ENCODE data around the gene UBL3.

Gene UBL3

DNA sequence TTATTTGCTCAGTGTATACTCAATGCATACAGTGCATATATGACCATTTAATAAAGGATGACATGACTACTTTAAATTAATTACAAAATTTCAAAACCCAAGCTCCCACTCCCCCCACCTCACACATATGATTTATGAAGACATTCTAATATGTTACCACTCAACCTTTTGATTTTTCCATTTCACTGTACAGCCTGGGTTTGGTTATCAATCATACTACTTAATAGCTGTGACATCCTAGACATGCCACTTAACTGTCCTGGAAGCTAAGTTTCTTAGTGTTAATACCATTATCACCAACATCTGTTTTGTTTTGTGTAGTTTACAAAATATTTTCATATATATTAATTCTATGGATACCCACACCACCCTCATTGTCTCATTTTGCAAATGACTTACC, 42.2 kb downstream of the UBL3 start:
- no peak for DNase-seq (ENCODE audit: low spot score)

DNA sequence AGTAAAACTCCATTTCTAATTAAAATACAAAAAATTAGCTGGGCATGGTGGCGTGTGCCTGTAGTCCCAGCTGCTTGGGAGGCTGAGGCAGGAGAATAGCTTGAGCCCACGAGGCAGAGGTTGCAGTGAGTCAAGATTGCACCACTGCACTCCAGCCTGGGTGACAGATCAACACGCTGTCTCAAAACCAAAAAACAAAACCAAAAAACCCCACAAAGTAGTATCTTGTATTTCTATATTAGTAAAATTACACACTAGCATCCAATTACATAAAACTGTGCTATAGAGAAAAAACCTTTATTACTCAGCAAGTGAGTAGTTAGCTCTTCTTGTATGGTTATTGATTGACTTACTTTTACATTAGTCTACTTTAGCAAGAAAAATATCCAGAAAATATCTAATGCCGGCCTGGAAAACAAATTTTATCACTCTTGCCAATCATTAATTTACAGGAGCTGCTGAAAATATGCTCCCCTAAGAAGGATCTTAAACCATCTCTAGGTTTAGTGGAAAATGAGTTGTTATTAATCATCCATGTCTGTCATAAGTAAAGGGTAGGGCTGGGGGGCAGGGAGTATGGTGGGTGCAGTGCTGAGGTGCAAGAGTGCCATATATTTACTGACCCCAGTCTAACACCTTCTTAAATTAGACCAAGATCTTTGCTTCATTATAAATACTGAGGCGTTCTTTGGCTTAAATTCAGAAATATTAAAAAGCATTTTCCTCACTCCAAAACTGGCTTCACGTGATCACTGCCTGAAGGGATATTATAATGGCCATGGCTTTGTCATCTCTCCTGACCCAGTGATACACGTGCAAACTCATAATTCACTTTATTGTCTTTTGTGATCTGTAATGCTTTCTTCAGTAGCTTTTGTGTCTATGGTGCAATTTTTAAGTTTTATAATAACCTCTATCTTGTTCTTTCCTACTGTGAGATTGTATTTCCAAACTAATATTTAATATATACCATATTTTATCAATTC, 44.1 kb downstream of the UBL3 start:
- no peak for DNase-seq (ENCODE audit: low spot score)

DNA sequence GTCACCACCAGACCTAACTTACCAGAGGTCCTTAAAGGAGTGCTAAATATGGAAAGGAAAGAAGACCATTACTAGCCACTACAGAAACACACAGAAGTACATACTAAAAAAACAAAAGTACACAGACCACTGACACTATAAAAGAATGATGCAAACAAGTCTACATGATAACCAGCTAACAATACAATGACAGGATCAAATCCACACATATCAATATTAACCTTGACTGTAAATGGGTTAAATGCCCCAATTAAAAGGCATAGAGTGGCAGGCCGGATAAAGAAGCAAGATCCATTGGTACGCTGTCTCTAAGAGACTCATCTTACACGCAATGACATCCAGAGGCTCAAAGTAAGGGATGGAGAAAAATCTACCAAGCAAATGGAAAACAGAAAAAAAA, 47.2 kb downstream of the UBL3 start:
- no peak for DNase-seq (ENCODE audit: low spot score)

DNA sequence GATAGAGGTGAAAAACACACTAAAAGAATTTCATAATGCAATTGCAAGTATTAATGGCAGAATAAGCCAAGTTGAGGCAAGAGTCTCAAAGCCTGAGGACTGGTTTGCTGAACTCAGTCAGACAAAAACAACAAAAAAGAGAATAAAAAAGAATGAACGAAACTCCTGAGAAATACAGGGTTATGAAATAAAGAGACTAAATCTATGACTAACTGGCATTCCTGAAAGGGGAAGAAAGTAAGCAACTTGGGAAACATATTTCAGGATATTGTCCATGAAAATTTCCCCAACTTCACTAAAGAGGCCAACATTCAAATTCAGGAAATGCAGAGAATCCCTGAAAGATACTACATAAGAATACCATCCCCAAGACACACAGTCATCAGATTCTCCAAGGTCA, 47.8 kb downstream of the UBL3 start:
- DNase-seq (ENCODE audit: low spot score): peak; percentile 36

DNA sequence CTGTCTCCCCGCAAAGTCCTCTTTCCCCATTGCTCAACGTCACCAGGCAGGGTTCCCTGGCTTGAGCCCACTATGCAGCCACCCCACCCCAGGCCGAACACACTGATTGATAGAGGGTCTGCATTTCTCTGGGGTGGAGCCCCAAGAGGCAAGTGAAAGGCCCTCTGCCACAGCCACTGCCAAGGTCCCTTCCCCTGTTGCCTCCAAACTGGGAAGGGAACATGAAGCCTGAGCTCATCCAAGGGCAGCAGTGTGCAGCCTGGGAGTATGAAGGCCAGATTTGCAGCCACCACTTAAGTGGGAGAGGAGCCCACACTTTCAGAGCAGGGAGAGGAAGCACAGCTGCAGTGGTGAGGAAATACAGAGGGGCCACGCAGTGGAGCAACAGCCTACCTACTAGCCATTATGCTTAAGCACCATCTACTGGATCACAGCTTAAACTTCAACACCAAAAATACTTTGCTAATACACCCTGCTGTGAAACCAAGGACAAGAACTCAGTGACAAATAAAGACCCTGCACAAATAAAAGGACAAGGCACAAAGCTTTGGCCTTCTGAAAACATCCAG, 48.6 kb downstream of the UBL3 start:
- DNase-seq (ENCODE audit: low spot score): no peak

DNA sequence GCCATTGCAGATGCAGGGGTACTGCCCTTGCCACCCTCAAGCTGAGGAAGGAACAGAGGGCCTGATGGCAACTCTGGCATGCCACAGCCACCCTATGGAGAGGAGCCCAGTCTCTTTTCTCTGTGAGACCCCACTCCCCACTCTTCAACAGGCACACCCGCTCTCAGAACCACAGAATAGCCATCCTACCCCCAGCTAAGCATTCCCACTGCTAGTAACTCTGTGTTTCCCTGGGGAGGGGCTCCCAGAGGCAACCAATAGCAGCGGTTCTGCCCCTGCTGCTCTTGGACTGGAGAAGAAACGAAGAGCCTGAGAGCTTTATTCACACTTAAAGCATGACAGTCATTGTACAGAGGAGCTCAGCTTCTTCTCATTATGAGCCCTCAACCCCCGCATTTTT, 49.3 kb downstream of the UBL3 start:
- DNase-seq (ENCODE audit: low spot score): no peak

DNA sequence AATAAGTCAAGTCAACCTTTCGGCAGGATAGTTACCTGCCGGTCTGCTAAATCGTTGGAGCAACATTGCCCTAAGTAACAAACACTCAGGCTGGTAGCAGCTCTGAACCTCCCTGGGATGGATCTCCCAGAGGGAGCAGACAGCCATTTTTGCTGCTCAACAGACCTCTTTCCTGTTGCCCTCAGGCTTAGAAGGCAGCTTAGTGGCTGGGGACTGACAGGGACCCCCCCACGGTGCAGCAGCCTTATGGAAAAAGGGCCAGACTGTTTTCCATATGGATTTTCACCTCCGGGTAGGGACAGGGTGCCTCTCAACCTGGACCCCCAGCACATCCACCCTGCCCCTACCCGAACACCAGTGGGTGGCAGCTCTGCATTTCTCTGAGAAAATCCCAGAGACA, 49.7 kb downstream of the UBL3 start:
- DNase-seq (ENCODE audit: low spot score): no peak

DNA sequence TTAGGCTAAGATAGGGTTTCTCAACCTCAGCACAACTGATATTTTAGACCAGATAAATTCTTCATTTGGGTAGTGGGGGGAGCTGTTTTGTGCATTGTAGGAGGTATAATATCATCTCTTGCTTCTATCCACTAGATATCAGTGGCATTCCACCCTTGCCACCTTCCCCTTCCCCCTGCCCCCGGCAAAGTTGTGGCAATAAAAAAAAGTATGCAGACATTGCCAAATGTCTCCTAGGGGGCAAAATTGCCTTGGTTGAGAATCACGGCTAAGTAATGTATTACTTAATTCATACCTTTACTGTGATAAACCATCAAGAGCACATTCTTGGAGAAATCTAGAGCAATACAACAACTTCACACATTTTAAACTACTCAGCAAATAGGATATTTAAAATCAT, 51.4 kb downstream of the UBL3 start:
- DNase-seq (ENCODE audit: low spot score): no peak

DNA sequence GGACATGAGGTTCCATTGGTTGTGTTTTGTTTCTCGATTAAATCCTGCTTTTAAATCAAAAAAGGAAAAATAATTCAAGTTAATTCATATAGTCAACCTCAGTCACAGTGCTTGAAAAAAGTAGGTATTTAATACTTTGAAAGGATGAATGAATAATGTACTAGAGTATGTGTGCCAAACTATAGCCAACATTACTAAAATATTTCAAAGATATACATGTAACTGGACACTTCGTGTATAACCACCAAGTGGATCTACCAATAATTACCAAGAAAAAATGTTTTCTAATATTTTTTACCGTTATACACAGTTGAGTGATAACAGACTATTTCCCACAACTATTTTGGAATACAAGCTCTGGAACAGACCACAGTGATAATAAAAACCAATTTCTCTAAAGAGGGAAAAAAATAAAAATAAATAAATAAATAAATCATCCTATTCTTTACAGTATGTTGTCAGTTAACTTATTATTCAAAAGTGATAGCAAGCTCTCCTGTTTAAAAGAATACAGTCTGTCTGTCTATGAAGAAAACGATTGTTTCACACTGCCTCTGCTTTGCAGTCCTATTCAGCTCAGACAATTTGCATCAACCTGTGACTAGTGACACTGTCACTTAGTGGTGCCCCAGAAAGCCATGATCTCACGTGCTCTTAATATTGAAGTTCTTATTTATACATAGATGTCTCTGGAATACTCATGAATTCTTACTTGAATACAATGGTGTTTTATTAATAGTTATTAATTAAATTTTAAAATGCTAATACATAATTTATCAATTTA, 58.2 kb downstream of the UBL3 start:
- no peak for DNase-seq (ENCODE audit: low spot score)

DNA sequence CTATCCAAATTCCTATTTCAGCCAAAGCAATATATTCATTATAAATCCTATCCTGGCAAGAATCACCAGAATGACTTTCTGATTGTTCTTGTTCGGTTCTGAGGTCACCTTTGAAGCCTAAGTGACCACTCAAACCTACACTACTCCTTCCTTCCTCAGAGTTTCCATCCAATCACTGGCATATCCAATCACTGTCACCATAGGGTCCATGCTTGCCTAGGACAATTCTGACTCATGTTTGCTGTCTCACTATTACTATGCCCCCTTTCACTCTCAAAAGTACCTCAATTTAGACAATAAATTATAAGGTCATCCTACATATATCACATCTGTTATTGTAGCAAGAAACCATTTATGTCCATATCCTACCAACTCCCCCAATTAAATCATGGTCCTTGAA, 58.9 kb downstream of the UBL3 start:
- DNase-seq (ENCODE audit: low spot score): no peak

DNA sequence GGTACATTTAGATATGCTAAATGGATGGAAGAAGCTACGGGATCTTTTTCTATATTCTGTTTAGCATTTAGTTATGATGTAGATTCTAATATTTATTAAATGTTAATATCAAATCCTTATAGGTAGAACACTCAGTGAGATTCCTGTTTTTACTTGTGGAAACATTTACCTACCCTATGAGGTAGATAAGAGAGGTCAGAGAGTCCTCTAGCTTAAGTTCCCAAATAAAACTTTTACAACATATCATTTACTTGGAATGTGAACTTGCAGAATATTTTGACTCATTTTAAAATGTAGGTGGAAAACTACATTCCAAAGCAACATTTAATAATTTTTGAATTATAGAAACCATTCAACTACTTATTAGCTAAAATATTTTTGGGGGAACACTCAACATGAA, 63.7 kb downstream of the UBL3 start:
- DNase-seq (ENCODE audit: low spot score): no peak

DNA sequence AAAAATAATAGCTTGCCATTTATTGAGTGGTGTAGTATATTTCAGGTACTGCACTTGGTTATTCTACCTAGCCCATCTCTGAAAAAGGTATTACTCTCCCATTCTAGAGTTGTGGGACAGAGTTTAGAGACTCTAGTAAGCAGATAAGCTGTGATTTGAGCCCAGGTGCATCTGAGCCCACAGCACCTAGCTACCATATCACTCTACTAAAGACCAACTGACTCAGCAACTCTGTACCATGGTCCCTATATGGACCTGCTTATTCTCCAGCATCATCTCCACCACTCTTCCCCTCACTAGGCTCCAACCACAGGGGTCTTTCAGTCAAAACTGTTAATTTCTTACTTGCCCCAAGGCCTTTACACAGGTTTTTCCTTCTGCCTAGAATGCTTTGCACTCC, 64.4 kb downstream of the UBL3 start:
- no peak for DNase-seq (ENCODE audit: low spot score)

DNA sequence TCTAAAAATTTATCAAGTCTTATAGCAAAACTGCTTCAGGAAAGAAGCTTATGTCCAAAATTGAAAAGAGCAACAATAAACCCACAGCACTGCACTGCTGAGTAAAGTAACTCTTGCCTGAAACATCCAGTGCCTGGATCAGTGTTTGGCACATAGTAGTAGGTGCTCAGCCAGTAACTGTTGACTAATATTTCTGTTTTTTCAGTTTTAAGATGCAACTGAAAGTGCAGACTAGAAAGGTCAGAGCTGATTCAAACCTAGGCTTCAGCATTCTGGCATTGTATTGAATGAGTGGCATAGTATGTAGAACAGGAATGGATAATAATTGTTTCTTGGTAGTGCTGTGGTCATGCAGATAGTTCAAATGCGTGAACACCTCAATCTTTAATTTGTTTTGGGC, 67.6 kb downstream of the UBL3 start:
- no peak for DNase-seq (ENCODE audit: low spot score)

DNA sequence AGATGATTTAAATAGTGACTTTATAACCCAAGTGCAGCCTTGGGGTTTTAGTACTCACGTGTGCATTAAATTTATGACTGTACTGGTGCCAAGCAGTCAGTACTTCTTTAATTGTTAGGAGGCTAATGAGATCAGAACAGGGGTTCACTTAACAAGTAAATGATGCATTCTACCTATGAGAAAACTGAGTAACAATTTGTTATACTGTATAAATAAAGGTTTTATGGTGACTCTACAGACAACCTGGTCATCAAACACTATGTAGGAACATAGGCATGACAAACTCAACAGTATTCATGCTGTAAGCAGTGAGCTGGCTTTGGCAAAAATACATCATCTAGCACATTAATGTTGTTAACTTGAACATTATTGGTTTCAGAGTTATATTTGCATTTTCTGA, 75.6 kb downstream of the UBL3 start:
- DNase-seq (ENCODE audit: low spot score): no peak

DNA sequence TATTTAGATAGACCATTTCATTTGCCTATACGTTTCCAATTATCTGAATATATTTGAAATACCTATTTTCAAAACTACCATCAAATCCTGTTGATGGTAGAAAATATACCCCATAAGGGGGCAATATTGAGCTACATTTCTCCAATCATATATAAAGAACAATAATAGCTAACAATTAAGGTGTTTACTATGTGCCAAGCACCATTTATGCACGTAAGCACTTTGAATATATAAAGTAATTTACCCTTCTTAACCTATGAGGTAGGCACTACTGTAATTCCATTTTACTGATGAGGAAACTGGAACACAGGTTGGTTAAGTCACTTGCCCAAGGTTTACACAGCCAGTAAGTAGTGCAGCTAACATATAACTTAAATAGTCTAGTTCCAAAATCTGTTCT, 79.2 kb downstream of the UBL3 start:
- no peak for DNase-seq (ENCODE audit: low spot score)

DNA sequence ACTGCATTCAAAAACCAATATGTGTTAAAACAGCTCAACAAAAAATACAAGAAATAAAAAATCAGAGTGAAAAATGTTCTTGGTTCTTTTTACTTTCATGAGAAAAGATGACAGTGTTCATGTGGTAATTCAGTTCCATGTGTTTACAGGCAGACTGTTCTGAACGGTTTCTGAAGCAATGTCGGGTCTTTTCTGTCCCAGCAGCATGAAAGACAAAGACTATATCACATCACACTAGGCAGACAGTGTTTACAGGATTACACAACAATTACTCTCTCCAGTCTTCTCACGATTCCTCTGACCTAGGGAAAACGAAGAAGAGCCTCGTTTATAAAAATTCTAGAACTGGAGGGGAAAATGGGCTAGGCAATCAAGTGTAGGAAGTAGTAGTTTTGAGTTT, 83.4 kb downstream of the UBL3 start:
- DNase-seq (ENCODE audit: low spot score): peak; percentile 27

DNA sequence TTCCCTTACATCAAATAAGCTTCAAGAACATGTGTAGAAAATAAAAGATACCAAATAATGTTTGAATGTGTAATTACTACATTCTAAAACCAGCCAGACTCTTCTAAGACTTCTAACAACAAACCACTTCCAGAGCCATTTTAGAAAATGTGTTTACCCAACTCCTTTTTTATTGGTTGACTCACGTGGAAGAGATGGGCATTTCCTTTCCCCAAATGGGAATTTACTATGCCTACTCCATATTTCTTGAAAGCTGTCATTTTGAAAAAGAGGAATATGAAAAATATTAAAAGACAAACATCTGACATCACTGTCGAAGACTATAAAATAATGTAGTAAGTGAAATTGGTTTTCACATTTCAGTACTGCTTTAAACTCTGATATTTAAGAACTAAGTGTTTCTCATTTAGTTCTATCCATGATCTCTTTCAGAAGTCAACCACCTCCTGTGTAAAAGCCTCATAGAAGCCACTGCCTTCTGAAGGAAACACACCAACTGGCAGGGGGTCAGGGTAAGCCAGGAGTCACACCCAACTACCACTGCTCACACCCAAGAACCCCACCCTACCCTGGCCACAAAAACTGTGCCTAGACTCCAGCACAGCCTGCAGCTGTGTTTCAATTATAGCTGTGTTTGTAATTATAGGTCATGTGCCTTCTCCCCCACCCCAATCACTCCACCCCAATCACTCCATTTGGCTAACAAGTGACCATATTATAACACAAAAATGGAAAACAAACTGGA, 86.8 kb downstream of the UBL3 start:
- DNase-seq (ENCODE audit: low spot score): no peak

DNA sequence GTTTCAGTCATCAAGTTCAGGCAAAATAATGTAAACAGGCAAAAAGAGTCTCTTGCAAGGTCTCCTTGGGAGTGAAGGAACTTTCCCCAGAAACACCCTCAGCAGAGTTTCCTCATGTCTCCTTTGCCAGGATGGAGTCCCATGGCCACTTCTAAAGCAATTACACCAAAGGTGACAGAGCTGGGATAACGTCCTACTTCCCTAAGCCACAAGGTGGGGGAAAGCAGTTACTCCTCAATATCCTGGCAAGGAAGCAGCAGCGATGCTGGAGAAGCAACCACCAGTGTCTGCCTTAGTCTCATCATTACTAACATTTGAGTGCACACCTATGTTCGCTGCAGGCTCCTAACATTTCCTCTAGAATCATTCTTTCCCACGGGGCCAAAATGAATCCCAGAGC, 88.6 kb downstream of the UBL3 start:
- no peak for DNase-seq (ENCODE audit: low spot score)

DNA sequence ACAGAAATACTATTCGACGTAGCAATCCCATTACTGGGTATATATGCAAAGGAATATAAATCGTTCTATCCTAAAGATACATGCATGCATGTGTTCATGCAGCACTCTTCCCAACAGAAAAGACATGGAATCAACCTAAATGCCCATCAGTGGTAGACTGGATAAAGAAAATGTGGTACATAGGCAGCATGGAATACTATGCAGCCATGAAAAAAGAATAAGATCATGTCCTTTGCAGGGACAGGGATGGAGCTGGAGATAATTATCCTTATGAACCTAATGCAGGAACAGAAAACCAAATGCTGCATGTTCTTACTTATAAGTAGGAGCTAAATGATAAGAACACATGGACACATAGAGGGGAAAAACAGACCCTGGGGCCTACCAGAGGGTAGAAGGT, 89.3 kb downstream of the UBL3 start:
- no peak for DNase-seq (ENCODE audit: low spot score)

DNA sequence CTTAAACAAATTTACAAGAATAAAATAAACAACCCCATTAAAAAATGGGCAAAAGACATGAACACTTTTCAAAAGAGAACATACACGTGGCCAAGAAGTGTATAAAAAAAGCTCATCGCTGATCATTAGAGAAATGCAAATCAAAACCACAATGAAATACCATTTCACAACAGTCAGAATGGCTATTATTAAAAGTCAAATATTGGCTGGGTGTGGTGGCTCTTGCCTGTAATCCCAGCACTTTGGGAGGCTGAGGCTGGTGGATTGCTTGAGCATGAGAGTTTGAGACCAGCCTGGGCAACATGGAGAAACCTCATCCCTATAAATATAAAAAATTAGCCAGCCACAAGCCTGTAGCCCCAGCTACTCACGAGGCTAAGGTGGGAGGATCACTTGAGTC, 89.9 kb downstream of the UBL3 start:
- DNase-seq (ENCODE audit: low spot score): no peak

DNA sequence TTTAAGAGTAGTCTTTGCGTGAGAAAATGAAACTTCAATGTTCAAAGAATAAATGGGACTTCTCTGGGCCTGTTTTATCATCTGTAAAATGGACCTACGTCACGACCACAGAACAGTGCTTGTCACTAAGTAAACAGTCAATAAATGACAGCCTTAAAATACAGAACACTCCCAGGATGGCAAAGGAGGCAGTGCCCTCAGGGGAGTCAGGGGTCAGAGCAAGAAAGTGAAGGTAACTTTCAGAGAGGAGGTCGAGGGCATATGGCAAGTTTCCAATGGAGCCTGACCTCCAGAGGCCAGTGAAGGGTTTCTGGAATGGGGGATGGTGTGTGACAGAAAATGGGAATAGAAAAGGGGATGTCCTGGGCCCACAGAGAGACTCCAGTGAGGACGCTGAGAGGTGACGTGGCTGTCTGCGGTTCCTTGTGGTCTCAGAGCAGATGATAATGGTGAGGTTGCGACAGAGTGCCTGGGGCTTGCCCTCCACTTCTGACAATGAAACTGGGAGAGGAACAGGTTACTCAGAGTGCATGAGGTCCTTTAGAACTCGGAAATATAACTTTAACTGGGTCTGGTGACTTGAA, 91.8 kb downstream of the UBL3 start:
- DNase-seq (ENCODE audit: low spot score): peak; percentile 16

DNA sequence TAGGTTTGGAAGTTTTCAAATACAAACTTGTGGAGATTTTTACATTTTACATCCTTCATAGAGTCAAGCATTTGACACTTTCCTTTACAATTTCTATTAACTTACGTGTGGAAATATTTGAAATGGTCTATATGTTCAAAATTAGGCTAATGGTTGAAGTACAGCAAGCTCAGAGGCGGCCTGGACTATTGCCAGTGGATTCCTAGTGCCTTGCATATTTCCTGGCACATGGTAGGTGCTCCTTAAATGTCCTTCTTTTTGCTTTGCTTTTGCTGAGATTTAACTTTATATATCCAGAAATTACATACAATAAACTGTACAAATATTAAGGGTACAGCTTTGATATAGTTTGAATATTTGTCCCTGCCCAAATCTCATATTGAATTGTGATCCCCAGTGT, 93.9 kb downstream of the UBL3 start:
- DNase-seq (ENCODE audit: low spot score): no peak
